GM18951 (cell line): ENCODE data around the gene F12.

Experiments used
- POLR2A ChIP-seq: IDR thresholded peaks from 4 replicates; pipeline ENCODE4 v1.6.1; 2011; ENCODE audit warnings: mild to moderate bottlenecking; ENCODE audit not compliant: insufficient read length, insufficient read depth; ENCODE audit errors: extremely low read depth
- in situ Hi-C: fragments of 300-500 bp; cut with MboI; formaldehyde crosslinking; loops from one replicate; pipeline ENCODE4 v1.12.0; 2022; ENCODE audit warnings: low sequenced_read_pairs, mixed read lengths, inconsistent platforms; ENCODE audit not compliant: unreplicated experiment

F12 gene

DNA sequence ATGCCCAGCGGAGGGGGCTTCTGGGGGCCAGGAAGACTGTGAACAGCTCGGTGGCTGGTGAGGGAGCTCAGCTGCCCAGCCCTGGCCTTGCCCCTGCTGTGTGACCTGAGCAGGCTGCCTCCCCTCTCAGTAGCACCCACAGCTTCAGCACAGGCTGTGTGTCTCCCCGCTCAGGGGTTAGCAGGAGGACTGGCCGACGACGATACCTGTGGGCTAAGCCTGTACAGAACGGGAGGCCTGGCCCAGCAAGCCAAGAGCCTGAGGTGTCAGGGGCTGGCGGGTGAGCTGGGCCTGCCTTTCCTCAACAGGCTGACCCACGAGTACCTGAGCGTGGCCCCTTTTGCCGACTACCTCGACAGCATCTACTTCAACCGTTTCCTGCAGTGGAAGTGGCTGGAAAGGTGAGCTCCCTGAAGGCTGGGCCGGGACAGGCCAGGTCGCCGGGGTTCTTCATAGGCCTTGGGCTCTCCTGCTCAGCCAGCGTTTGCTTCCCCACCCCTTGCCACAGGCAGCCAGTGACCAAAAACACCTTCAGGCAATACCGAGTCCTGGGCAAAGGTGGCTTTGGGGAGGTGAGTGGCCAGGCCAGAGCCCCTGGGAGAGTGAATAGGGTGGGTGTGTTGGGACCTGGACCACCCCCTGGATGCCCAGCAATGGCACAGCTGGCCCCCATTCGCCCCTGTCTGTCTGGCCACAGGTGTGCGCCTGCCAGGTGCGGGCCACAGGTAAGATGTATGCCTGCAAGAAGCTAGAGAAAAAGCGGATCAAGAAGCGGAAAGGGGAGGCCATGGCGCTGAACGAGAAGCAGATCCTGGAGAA is 23.7 kb upstream of the F12 start:
- in situ Hi-C loops: no loop called here
- no peak for TF ChIP-seq POLR2A

DNA sequence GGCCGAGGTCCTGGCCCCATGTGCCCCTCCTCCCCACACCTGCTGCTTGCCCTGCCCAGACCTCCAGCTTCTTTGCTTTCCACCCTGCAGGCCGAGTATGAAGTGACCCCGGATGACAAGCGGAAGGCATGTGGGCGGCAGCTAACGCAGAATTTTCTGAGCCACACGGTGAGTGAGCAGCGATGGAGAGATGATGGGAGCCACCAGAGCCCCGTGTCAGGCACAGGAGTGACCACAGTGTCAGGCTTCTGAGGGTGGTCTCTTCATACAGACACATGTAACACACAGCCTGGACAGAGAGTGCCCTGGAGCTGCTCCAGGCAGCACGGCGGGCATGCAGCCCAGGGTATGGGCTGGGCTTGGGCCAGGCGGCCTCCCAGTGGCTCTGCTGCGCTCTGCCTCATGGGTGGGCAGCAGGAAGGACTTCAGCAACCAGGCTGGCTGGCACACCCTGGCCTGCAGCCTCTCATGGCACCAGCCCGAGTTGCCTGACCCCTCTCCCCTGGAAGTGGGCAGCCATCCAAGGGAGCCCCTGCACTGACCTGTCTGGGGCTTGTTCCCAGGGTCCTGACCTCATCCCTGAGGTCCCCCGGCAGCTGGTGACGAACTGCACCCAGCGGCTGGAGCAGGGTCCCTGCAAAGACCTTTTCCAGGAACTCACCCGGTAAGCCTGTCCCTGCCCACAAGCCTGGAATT is 22.9 kb upstream of the F12 start:
- no peak for TF ChIP-seq POLR2A
- in situ Hi-C loops: no loop called here

DNA sequence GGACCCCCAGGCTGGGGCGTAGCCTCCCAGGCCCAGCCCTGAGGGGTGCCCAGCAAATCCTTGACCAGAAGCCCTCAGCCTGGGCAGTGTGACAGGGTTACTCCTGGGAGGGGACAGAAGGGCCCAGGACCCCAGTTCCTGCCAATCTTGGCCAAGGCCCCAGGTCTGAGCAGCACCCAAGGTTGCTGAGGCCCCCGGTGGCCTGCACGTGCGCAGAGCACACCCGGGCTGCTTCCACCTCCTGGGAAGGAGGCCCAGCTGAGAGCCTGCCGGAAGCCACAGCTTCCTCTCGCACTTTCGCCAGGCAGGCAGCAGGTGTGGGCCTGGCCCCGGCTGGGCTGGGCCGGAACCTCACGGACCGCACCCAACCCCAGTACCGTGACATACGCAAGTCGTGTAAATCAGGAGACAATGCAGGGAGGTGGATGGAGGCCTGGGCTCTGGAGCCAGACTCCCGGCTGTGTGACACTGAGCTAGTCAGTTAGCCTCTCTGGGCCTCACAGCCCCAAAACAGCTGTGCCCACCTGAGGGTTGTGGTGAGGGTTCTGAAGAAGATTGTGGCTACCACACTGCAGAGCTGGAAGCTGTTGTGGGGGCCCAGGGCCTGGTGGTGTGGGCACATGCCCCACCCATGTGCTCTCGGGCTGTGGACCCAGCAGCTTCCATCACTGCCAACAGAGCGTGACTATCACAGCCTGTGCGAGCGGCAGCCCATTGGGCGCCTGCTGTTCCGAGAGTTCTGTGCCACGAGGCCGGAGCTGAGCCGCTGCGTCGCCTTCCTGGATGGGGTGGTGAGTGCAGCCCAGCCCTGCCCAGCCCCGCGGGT is 22.2 kb upstream of the F12 start:
- peak; percentile 39 for TF ChIP-seq POLR2A
- in situ Hi-C loops: no loop called here

DNA sequence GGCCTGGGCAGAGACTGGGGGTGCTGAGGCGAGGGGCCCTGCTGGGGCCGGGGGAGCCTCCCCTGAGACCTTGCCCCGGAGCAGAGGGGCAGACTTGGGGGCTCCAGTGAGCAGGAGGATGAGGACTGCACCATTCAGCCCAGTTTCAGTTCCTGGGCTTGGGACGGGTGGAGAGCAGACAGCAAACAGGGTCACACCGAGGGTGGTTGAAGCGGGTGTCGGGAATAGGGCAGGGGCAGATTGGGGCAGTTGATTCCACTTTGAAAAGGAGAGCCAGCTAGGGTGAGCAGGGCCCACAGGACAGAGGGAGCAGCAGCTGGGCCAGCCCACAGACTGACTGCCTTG is 21.6 kb upstream of the F12 start:
- in situ Hi-C loops: no loop called here
- no peak for TF ChIP-seq POLR2A

DNA sequence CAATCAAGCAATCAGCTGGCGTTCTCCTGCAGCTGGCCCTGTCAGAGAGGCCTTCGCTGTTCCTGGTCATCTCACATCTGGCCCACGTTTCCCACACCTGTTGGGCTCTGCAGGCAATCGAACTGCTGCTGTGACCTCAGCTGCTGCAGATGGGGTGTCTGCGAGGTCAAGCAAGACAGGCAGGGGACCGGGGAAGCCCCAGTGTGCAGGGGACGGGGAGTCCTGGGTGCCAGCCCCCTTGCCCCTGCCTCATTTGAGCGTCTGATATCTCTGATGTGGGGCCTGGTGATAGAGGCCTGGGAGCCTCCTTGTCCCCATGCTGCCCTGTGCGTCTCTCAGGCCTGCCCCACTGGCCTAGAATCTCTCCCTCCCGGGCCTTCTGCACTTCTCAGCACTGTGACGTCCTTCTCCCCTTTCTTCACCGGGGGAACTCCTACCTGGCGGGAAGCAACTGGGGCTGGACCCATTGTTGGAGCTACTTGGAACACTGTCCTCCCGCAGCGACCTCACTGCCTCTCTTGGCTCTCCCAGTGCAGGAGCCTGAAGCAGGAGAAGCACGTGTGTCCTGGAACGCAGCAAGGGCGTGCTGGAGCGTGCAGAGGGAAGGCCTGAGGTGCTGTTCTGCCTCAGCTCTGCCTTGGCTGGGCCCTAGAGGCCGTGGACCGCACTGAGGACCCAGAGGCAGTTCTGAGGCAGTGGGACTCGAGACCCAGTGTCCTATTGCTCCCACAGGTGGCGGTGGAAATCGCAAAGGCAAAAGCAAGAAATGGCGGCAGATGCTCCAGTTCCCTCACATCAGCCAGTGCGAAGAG is 21.0 kb upstream of the F12 start:
- TF ChIP-seq POLR2A: peak; percentile 13
- in situ Hi-C loops: no loop called here

DNA sequence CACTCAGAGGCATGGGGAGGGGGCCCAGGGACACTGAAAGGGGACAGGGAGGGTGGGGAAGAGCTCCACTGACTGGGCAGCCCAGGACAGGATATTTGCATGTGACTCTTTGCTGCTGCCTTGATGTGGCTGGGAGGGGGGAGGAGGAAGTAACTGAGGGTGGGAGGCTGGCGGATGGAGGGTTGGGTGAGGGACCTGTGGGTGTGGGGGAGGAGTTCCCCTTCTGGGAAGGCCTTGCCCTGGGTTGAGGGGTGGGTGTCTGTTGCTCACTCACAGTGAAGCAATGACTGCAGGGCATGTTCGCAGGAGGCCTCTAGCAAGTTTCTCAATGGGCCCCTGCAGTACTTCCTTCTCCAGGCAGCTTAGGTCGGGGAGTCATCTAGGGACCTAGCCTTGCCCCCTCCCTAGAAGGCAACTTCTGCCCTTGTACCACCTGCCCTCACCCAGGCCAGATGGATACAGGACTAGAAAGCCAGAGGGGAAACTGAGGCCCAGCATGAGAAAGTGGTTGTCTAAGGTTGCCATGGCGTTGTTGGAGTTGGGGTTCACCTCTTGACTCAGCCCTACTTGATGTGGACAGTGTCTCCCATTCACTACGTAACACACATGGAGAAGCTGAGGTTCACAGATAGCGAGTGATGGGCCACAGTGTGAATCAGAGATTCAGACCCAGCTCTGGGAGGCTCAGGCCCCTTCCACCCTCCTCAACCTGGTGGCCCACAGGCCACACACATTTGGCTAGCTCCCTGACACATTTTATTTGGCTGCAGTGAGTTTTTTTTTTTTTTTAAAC is 20.1 kb upstream of the F12 start:
- TF ChIP-seq POLR2A: peak; percentile 18
- in situ Hi-C loops: no loop called here

DNA sequence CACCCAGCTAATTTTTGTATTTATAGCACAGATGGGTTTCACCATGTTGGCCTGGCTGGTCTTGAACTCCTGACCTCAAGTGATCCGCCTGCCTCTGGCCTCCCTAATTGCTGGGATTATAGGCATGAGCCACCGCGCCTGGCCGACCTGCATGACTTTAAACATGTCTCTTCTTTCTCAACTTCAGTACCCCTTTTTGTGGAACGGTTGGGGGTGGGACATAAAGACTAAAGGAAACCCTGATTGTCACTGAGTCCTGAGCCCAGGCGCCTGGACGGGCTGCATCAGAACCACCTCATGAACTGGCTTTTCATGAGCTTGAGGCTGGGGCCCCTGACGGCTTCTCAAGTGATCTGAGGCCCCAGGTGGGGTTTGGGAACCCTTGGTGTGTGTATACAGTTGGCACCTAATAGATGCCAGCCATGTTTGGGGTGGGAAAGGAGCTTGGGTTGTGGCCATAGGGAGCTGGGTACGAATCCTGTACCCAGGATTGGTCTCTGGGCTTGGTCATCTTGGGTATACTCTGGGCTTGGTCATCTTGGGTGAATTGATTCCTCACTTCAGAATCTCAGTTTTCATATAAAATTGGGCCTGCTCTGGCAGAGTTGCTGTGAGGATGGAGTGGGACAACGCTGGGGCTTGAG is 19.3 kb upstream of the F12 start:
- in situ Hi-C loops: no loop called here
- no peak for TF ChIP-seq POLR2A

DNA sequence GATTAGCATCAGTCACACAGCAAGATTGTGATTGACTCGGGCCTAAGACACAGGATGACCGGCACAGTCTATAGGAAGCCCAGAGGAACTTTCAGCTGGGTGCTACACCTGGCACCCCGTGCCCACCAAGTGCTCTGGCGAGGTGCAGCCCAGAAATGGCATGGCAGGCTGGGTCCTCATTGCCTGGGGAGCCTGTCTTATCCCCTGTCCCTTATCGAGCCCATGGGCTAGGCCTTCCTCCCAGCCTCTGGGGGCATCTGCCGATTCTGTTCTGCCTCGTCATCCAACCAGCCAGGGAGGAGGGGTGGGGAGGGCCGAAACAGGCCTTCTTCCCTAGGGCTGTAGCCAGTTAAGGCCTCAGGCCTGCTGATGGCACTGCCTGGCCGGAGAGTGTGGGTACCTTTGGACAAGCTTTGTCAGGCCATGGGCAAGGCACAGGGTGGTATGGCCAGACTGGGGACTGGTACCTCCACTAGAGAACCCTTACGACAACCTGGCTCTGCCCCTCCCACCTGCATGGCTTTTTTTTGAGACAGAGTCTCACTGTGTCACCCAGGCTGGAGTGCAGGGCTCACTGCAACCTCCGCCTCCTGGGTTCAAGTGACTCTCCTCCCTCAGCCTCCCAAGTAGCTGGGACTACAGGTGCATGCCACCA is 18.7 kb upstream of the F12 start:
- in situ Hi-C loops: no loop called here
- TF ChIP-seq POLR2A: no peak

DNA sequence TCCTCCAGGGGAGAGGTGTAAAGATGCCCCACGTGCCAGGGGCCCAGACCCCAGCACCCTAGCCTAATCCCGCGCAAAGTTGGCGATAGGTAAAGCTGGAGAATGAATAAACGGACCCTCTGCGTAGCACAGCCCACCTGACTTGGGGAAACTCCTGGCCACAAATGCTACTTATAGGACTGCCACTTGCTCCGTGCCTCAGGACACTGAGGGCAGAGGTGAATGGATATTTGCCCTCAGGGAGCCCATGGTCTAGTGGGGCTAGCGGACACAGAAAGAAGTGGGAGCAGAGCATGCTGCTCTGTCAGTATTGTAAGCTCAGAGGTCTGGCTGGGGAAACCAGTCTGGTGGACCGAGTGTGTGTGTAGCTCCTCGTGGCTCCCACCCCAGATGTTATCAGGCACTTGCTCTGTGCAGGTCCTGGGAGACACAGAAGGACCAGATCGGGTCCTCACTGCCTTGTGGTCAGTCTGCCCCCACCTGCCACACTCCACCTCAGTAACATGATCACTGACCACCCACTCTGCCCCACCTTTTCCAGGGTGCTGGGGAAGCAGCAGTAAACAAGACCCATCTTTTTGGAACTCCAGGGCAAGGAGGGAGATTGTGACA is 18.0 kb upstream of the F12 start:
- TF ChIP-seq POLR2A: no peak
- in situ Hi-C loops: no loop called here

DNA sequence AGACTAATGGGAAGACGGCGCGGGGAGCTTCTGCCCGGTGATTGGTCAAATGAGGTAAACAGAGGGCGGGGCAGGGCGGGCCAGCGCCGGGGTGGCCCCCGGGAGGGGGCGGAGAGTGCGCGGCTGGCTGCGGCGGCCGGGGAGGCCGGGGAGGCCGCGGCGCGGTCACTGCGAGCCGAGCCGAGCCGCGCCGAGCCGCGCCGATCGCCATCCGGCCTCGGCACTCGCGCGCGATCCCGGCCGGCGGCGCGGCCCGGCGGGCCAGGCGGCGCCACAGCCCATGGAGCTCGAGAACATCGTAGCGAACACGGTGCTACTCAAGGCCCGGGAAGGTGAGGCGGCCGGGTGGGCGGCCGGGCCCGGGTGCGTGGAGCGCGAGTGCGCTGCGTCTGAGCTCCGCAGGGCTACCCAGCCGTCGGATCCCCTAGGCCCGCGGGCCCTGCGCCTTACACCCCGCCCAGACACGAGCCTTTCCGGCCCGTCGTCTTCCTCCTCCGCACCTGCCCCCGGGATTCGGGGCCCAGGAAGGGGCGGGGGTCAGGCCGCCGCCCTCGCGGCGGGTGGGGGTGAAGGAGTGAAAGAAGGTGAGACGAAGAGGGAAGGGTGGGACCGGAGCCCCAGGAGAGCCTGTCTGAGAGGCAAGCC is 17.3 kb upstream of the F12 start, which contains the start of gene GRK6:
GRK6 (plus strand) TSS at position 111 of the 645 bp plus-strand sequence; CDS start at position 281, 170 bp downstream.
- in situ Hi-C loops: no loop called here
- TF ChIP-seq POLR2A: peak; percentile 79
